Spleen (tissue), 7 donors: Measurements from ENCODE around the gene KTN1.

ENCODE experiments used
- POLR2A ChIP-seq, 3 donors: fragments of 450-650 bp; IDR thresholded peaks; one replicate each; pipeline ENCODE4 v1.5.1; 2017; ENCODE audit warnings: antibody characterized with exemption in 3 of 3, mild to moderate bottlenecking in 1 of 3
- POLR2AphosphoS5 ChIP-seq, 3 donors: sonication (generic); formaldehyde crosslinking; IDR thresholded peaks; one replicate each; pipeline ENCODE4 v1.5.1; 2017; ENCODE audit warnings: antibody characterized with exemption in 3 of 3
- TF ChIP-seq, protein P1 (sequence below), 11 experiments: fragments of 200-600 bp in 7 of 11; fragments of 450-650 bp in 4 of 11; sonication (generic) in 4 of 11; IDR thresholded peaks in 8 of 11; conservative IDR thresholded peaks in 3 of 11; 1 replicate in 7 of 11; 2 replicates in 4 of 11; pipeline versions ENCODE4 v1.4.0 to v1.8.0; 2016 to 2021; ENCODE audit warnings: antibody characterized with exemption in 11 of 11, inconsistent platforms in 4 of 11, mild to moderate bottlenecking in 1 of 11
- donor health status: DM: no; HTN: no; CAD: no; lungs with moderate emphysema.
- donor health status: DM: no; HTN: no; CAD: no.
- donor health status: DM: no; HTN: no; CAD: no.

DNA sequence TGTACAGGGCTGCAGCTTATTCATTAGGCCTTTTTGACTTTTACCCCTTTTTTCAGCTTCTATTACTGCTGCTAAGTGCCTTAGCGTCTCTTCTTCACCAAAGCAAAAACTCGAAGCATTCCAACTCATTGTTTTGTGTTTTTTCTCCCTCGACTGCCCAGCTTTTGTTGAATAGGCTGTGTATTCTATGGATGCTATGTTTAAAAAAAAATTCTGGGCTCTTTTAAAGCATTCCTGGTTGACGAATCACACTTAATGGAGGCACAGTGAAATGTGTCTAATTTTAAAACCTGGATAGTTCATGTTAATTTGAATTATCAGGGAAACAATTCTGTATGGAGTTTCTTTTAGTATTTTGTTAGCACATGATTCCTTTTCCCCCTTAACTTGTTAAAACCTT lies 29.7 kb downstream of the KTN1 start:
- TF ChIP-seq, protein P1, sequence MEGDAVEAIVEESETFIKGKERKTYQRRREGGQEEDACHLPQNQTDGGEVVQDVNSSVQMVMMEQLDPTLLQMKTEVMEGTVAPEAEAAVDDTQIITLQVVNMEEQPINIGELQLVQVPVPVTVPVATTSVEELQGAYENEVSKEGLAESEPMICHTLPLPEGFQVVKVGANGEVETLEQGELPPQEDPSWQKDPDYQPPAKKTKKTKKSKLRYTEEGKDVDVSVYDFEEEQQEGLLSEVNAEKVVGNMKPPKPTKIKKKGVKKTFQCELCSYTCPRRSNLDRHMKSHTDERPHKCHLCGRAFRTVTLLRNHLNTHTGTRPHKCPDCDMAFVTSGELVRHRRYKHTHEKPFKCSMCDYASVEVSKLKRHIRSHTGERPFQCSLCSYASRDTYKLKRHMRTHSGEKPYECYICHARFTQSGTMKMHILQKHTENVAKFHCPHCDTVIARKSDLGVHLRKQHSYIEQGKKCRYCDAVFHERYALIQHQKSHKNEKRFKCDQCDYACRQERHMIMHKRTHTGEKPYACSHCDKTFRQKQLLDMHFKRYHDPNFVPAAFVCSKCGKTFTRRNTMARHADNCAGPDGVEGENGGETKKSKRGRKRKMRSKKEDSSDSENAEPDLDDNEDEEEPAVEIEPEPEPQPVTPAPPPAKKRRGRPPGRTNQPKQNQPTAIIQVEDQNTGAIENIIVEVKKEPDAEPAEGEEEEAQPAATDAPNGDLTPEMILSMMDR (IDR thresholded peaks at IDR 0.05 in 8 of 11, conservative IDR thresholded peaks at IDR 0.05 in 3 of 11): no peak
- TF ChIP-seq POLR2A (IDR thresholded peaks at IDR 0.05): no peak
- TF ChIP-seq POLR2AphosphoS5 (IDR thresholded peaks at IDR 0.05): no peak
